AG10803 (cell line): ENCODE data around the gene CHRNA7.
"Not testable (repeated sequence)": the region's sequence is repeated elsewhere in the genome, so short reads cannot be mapped to it uniquely, and the experiment has no call there.

Source experiments
- DNase-seq: peaks from one replicate; pipeline ENCODE4 v3.0.0; 2010; ENCODE audit warnings: low read depth
- H3K4me3 ChIP-seq: 2 replicates; pipeline ENCODE4 v1.5.1; 2011; ENCODE audit warnings: mild to moderate bottlenecking, low read length, control low read depth
- CTCF ChIP-seq: conservative IDR thresholded peaks from 2 replicates; pipeline ENCODE4 v1.5.1; 2011; ENCODE audit warnings: mild to moderate bottlenecking, low read length, control low read depth, inconsistent platforms

Gene CHRNA7

DNA sequence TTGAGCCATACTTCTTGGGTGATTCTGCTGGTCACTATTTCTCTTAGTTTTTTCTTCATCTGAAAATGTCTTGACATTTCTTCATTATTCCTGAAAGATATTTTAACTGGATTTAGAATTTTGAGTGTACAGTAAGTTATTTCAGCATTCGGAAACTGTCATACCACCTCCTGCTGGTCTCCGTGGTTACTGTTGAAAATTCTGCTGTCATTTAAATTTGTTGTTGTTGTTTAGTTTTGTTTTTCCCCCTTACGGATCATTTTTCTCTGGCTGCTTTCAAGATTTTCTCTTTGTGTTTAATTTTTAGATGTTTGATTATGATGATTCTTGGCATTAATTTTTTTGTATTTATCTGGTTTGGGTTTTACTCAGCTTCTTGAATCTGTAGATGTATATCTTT lies 100.5 kb downstream of the CHRNA7 start:
- no peak for TF ChIP-seq CTCF
- no peak for DNase-seq
- no peak overlapping the region for H3K4me3 ChIP-seq

- no peak overlapping the region for H3K4me3 ChIP-seq
- TF ChIP-seq CTCF, result no peak
- DNase-seq, result no peak
These were observed 101.5 kb downstream of the CHRNA7 start for GRCh38 chr15:32131803-32132202.

- TF ChIP-seq CTCF, result no peak
- no peak for DNase-seq
- H3K4me3 ChIP-seq, result no peak overlapping the region
These were observed 102.5 kb downstream of the CHRNA7 start for GRCh38 chr15:32132859-32133258.

DNA sequence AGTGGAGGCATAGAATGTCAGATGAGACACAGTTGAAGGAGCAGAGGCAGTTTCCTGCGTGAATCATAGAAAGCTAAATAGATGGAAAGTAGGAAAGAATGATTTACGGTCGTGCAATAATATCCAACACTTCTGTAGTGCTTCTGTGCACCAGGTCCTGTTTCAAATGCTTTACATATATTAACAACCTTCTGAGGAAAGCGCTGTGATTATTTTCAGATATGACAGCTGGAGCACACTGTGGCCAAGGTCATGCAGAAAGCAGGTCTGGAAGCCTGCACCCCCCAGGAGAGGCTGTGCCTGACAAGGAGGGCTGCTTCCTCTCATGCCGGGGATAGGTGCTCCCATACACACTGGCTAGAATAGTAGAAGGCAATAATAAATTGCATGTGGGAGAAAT lies 104.5 kb downstream of the CHRNA7 start:
- no peak for TF ChIP-seq CTCF
- no peak for DNase-seq
- H3K4me3 ChIP-seq, result no peak overlapping the region

DNA sequence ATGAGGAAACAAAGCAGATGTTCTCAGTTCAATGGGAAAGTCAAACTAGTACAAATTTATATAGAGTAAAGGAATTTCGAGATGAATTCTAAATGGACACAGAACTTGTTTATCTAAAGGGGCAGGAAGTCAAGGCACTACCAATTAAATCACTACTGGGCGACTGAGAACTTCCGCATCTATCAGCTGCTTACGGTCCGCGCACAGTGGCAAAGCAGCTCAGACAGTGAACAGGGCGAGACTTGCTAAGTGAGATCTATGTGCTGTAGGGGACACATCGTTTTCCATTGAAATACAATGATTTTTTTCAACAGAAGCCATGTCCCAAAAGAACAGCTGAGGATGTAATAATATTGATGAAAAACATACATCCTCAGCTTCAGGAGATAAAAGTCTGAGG lies 105.0 kb downstream of the CHRNA7 start:
- DNase-seq, result no peak
- no peak for TF ChIP-seq CTCF
- no peak overlapping the region for H3K4me3 ChIP-seq

- DNase-seq, H3K4me3 ChIP-seq: not testable (repeated sequence)
These were observed 115.2 kb downstream of the CHRNA7 start for GRCh38 chr15:32145512-32145911.

- DNase-seq, result no peak
- no peak for TF ChIP-seq CTCF
- no peak overlapping the region for H3K4me3 ChIP-seq
These were observed 118.7 kb downstream of the CHRNA7 start for GRCh38 chr15:32148833-32149555.
